Mesodermal cell (in vitro differentiated cells): ENCODE results near the gene ADAMTS10.
"Not testable (repeated sequence)": the region's sequence is repeated elsewhere in the genome, so short reads cannot be mapped to it uniquely, and the experiment has no call there.

Experiments used
- H3K27ac ChIP-seq: 2 replicates; pipeline ENCODE4 v1.7.0; 2013; ENCODE audit warnings: mild to moderate bottlenecking, low read depth, low read length, moderate library complexity; ENCODE audit not compliant: severe bottlenecking
- H3K36me3 ChIP-seq: 2 replicates; pipeline ENCODE4 v1.7.1; 2013; ENCODE audit warnings: mild to moderate bottlenecking, low read length, moderate library complexity; ENCODE audit not compliant: control insufficient read depth, insufficient read depth
- H3K4me1 ChIP-seq: one replicate; pipeline ENCODE4 v1.7.1; 2013; ENCODE audit warnings: mild to moderate bottlenecking, low read length; ENCODE audit not compliant: insufficient read depth, control insufficient read depth, poor library complexity, severe bottlenecking
- H3K4me3 ChIP-seq: 2 replicates; pipeline ENCODE4 v1.7.0; 2013; ENCODE audit warnings: low read length, control low read depth, mild to moderate bottlenecking; ENCODE audit not compliant: insufficient read depth, poor library complexity, severe bottlenecking; ENCODE audit errors: extremely low read depth
- H3K9me3 ChIP-seq: 2 replicates; pipeline ENCODE4 v1.7.1; 2013; ENCODE audit warnings: mild to moderate bottlenecking, low read length, moderate library complexity; ENCODE audit not compliant: control insufficient read depth
- WGBS, 2 experiments: methylation state at CpG; one replicate each; pipeline ENCODE4 v1.1.5; 2013; ENCODE audit warnings: missing lambda C conversion rate in 2 of 2; ENCODE audit not compliant: insufficient coverage in 2 of 2; 5-methylcytosine and 5-hydroxymethylcytosine counted together

Gene ADAMTS10

DNA sequence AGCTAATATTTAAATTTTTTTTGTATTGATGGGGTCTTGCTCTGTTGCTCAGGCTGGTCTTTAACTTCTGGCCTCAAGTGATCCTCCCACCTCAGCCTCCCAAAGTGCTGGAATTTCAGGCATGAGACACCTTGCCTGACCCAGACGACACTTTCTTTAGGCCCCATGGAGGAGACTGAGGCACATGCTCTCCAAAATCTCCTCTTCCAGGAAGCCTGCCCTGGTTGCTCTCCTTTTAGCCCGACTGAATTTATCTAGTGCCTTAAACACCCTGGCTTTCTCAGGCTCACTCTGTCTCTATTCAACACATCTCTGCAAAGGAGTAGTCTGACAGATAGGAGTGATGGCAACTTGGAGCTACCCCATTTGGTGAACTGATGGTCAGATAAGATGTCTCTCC lies 52.2 kb downstream of the ADAMTS10 start:
- Histone ChIP-seq H3K27ac (no peak overlapping the region), H3K4me3 (no peak overlapping the region), H3K4me1 (no peaks in the 10 kb centered on the region), H3K9me3 (no peaks in the 10 kb centered on the region), H3K36me3 (no peaks in the 10 kb centered on the region)
- WGBS, 2 experiments: 81 to 88% methylated on average over 1 to 2 of the region's 2 CpGs

DNA sequence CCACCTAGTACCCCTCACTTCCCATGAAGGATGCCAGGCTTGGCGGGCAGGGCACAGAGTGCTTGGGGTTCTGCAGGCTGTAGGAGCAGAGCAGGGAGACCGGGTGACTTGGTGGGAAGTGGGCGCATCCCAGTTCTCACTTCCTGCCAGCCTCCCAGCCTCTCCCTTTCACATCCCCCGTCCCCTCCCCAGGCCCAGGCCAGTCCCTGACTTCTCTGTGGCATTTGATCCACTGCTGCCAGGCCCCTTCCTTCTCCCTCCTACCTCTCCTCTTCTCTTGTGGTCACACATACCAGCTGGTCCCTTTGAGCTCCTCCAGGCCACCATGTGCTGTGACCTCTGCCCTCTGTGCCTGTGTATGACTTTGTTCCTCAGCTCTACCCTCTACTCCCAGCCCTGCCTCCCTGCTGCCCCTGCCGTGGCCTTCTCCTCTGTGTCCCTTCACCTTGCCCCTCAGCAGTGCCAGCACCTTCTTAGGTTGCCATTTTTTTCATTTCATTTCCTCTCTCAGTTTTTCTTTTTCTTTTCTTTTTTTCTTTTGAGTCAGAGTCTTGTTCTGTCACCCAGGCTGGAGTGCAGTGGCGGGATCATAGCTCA lies 52.8 kb downstream of the ADAMTS10 start:
- Histone ChIP-seq H3K27ac (no peak overlapping the region), H3K36me3 (no peaks in the 10 kb centered on the region), H3K4me3 (no peak overlapping the region), H3K4me1 (no peaks in the 10 kb centered on the region), H3K9me3 (no peaks in the 10 kb centered on the region)
- 82 to 84% methylated on average over 4 to 5 of the region's 6 CpGs for WGBS, 2 experiments

- H3K4me3 ChIP-seq, H3K4me1 ChIP-seq, H3K9me3 ChIP-seq, H3K36me3 ChIP-seq, H3K27ac ChIP-seq: not testable (repeated sequence)
- 92% methylated on average over 2 to 6 of the region's 7 CpGs for WGBS, 2 experiments
Measured at GRCh38 chr19:8553729-8554128, 56.8 kb downstream of the ADAMTS10 start.

DNA sequence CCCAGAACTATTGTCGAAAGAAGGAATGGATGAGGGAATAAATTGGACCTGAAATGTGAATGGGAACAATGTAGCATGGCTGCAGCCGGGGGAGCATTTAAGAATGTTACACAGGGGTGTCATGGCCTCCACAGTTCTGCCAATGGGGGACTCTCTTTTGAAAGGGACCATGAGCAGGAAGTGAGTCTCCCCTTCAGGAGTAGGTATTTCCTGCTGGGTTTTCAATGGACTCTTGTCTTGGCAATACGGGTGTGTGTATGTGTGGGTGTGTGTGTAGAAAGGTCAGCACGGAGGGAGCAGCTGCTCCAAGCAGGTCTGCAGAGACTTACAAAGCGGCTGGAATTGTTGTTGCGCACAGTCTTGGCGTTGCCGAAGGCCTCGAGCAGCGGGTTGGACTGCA lies 57.7 kb downstream of the ADAMTS10 start:
- Histone ChIP-seq H3K36me3 (peaks cover 6% of the 10 kb centered on the region), H3K9me3 (no peaks in the 10 kb centered on the region), H3K27ac (no peak overlapping the region), H3K4me1 (no peaks in the 10 kb centered on the region), H3K4me3 (no peak overlapping the region)
- WGBS, 2 experiments: 83 to 89% methylated on average over 9 to 10 of the region's 10 CpGs

DNA sequence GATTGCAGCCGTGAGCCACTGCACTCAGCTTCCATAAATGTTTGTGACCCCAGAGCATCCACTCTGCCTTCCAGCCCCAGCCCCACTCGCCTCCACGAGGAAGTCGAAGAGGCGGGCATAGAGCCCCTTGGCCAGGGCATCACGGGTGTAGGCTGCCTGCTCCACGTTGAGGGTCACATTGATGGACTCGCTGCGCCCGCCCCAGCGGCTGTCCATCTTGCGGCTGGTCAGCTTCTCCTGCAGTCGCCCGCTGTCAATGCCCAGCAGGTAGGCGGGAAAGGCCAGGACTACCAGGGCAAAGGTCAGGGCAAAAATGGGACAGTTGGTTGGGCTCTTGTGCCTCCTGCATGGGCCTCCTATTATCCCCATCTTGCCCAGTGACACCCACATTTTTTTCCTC lies 60.4 kb downstream of the ADAMTS10 start:
- WGBS, 2 experiments: 95% methylated on average over 12 to 15 of the region's 15 CpGs
- Histone ChIP-seq H3K9me3 (no peaks in the 10 kb centered on the region), H3K36me3 (peaks cover 20% of the 10 kb centered on the region), H3K4me1 (no peaks in the 10 kb centered on the region), H3K27ac (no peak overlapping the region), H3K4me3 (no peak overlapping the region)

GRCh38 chr19:8545743-8546142 lies 64.8 kb downstream of the ADAMTS10 start:
- Histone ChIP-seq H3K36me3 (peaks cover 23% of the 10 kb centered on the region), H3K27ac (no peak overlapping the region), H3K4me3 (no peak overlapping the region), H3K9me3 (no peaks in the 10 kb centered on the region), H3K4me1 (no peaks in the 10 kb centered on the region)
- whole genome bisulfite sequencing, 2 experiments: 94 to 100% methylated on average over 3 of the region's 8 CpGs

GRCh38 chr19:8544168-8544567 lies 66.3 kb downstream of the ADAMTS10 start:
- 96 to 98% methylated on average over 11 of the region's 20 CpGs for WGBS, 2 experiments
- peaks cover 26% of the 10 kb centered on the region for H3K36me3 ChIP-seq
- no peak overlapping the region for H3K4me3 ChIP-seq
- H3K27ac ChIP-seq: no peak overlapping the region
- no peaks in the 10 kb centered on the region for H3K9me3 ChIP-seq
- no peaks in the 10 kb centered on the region for H3K4me1 ChIP-seq

DNA sequence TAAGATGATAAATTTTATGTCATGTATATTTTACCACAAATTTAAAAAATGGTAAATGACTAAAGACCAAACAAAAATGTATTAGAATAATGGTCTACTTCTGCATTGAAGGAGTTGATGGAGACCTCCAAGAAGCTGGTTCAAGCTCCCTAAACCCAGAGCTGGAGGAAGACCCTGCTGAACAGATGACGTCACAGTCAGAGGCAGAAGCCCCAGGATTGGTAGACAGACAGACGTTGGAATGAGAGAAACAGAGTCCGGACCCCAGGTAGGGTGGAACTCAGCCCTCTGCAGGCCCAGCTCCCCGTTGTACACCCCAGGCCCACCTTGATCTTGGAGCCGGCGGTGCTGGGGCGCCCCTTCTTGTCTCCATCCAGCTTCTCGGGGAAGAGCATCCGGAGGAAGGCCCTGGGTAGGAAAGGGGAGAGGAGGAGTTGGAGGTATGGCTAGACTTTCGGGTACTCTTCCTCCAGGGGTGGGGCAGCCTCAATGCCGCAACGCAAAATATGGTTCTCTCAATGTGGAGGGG lies 70.8 kb downstream of the ADAMTS10 start:
- H3K4me3 ChIP-seq: no peak overlapping the region
- no peaks in the 10 kb centered on the region for H3K9me3 ChIP-seq
- peaks cover 6% of the 10 kb centered on the region for H3K36me3 ChIP-seq
- H3K27ac ChIP-seq: no peak overlapping the region
- WGBS, 2 experiments: 96 to 97% methylated on average over 11 to 12 of the region's 12 CpGs
- no peaks in the 10 kb centered on the region for H3K4me1 ChIP-seq

- Histone ChIP-seq H3K9me3 (no peaks in the 10 kb centered on the region), H3K4me3 (no peak overlapping the region), H3K27ac (no peak overlapping the region), H3K4me1 (no peaks in the 10 kb centered on the region), H3K36me3 (peaks cover 3% of the 10 kb centered on the region)
- WGBS, 2 experiments: 83 to 89% methylated on average over 2 to 3 of the region's 3 CpGs
Measured at GRCh38 chr19:8537099-8537498, 73.4 kb downstream of the ADAMTS10 start.

DNA sequence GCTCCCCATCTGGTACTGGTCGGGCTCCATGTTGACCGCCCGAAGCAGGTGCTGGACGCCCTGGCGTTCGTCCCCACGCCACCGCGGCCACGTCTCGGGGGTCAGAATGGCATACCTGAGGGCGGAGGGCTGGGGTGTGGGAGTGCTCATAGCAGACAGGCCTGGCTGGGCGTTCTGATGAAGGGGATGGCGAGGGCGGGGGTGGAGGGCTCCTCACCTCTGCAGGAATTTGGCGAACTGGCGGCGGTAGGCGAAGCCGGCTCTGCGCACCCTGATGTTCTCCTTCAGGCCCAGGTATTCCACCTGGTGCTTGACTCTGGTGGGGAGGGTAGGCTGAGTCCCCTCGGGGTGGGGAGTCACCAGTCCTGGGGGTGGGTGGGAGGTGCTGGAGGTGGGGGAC lies 74.2 kb downstream of the ADAMTS10 start:
- H3K4me1 ChIP-seq: no peaks in the 10 kb centered on the region
- H3K4me3 ChIP-seq: no peak overlapping the region
- H3K9me3 ChIP-seq: no peaks in the 10 kb centered on the region
- peaks cover 3% of the 10 kb centered on the region for H3K36me3 ChIP-seq
- no peak overlapping the region for H3K27ac ChIP-seq
- 96 to 98% methylated on average over 18 to 19 of the region's 22 CpGs for WGBS, 2 experiments

DNA sequence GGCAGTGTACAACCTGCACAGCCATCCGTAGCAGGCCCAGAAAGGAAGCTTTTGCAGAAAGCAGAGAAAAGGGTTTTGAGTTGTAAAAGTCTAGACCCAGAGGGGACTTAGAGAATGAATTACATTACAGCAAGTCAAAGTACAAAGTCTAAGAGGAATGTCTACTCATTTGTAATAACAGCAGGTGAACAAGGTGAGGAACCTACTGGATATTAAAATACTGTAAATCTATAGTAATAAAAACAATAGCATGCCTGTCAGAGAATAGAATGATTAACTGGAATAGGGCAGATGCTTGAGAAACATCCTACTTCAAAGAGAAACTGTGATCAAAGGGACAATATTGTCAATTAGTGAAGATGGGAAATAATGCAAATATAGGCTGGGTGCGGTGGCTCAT lies 78.3 kb downstream of the ADAMTS10 start:
- H3K4me1 ChIP-seq: no peaks in the 10 kb centered on the region
- peaks cover 5% of the 10 kb centered on the region for H3K36me3 ChIP-seq
- 79 to 90% methylated on average over 2 of the region's 2 CpGs for WGBS, 2 experiments
- no peak overlapping the region for H3K27ac ChIP-seq
- H3K4me3 ChIP-seq: no peak overlapping the region
- no peaks in the 10 kb centered on the region for H3K9me3 ChIP-seq
